Mucosa of rectum (tissue), 2 donors: Measurements from ENCODE around the gene PBOV1.

Experiments used
- H3K27ac ChIP-seq, 2 donors: one replicate each; pipeline ENCODE4 v1.7.0; 2013; ENCODE audit warnings: inconsistent platforms in 2 of 2, low read depth in 2 of 2, low read length in 2 of 2
- H3K27me3 ChIP-seq, 2 donors: one replicate each; pipeline ENCODE4 v1.7.0; 2013; ENCODE audit warnings: low read length in 2 of 2; ENCODE audit not compliant: control insufficient read depth in 2 of 2, insufficient read depth in 2 of 2
- H3K36me3 ChIP-seq, 2 donors: one replicate each; pipeline ENCODE4 v1.7.0; 2013; ENCODE audit warnings: low read length in 2 of 2; ENCODE audit not compliant: control insufficient read depth in 2 of 2, insufficient read depth in 2 of 2
- H3K4me1 ChIP-seq, 2 donors: one replicate each; pipeline ENCODE4 v1.7.0; 2013; ENCODE audit warnings: low read length in 2 of 2, mild to moderate bottlenecking in 1 of 2; ENCODE audit not compliant: control insufficient read depth in 2 of 2, insufficient read depth in 2 of 2
- H3K4me3 ChIP-seq, 2 donors: one replicate each; pipeline ENCODE4 v1.7.0; 2013; ENCODE audit warnings: low read length in 2 of 2
- H3K9ac ChIP-seq, 2 donors: one replicate each; pipeline ENCODE4 v1.7.0; 2013; ENCODE audit warnings: low read length in 2 of 2, low read depth in 1 of 2, mild to moderate bottlenecking in 1 of 2
- H3K9me3 ChIP-seq, 2 donors: one replicate each; pipeline ENCODE4 v1.7.0; 2013; ENCODE audit warnings: low read length in 2 of 2; ENCODE audit not compliant: control insufficient read depth in 2 of 2
- donor health status: healthy.
- donor health status: Normal muscosa, but diverticular disease.

PBOV1 gene

GRCh38 chr6:138211601-138212000 lies 6.7 kb downstream of the PBOV1 start:
- no peak overlapping the region for H3K9ac ChIP-seq
- H3K27ac ChIP-seq: peak overlapping the region; percentile 29 to 48
- no peaks in the 10 kb centered on the region for H3K9me3 ChIP-seq
- peaks cover 0 to 4% of the 10 kb centered on the region in 2 donors for H3K4me1 ChIP-seq
- no peaks in the 10 kb centered on the region for H3K36me3 ChIP-seq
- no peaks in the 10 kb centered on the region for H3K27me3 ChIP-seq
- H3K4me3 ChIP-seq: no peak overlapping the region

DNA sequence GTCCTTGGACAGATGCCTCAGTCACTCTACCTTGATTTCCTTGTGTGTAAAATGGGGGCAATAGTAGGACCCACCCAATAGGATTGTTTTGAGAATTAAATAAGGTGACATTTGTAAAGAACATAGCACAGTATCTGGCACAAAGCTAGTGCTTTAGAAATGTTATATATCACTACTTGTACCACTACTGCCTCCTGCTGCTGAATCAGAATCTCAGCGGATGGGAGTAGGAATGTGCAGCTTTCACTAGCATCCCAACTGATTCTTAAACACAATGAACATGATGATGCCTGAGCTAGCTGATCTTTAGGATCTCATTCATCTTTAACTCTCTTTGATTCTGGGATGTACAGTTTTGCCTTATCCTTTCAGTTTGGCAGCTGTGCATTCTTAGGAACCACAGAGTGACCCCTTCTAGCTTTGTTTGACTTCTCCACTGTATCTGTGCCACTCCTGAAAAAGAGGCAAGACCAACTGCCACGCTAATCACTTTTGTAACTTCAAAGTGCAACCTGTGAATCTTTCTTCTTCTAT lies 7.2 kb downstream of the PBOV1 start:
- Histone ChIP-seq H3K4me3 (no peak overlapping the region), H3K9ac (no peak overlapping the region), H3K9me3 (no peaks in the 10 kb centered on the region), H3K4me1 (peaks cover 0 to 4% of the 10 kb centered on the region in 2 donors), H3K36me3 (no peaks in the 10 kb centered on the region), H3K27ac (peak overlapping the region; percentile 29 to 32), H3K27me3 (no peaks in the 10 kb centered on the region)

DNA sequence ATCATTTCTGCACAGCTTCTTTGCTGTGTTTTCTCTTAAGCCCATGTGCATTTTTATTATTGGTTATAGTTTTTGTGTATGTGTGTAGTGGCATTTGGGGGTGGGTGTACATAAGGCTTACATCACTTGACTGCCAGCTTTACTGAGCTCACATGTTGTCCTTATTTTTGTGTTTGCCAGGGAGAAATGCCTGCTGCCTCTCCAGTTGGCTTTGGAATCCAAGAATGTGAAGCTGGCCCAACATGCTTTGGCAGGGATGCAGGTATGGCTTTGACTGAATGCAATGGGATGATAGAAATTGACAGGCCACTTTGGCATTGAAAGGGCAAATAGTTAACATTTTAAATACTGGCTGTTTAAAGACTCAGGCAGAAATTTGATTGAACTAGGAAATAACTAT lies 11.4 kb downstream of the PBOV1 start:
- peaks cover 0 to 2% of the 10 kb centered on the region in 2 donors for H3K4me1 ChIP-seq
- no peak overlapping the region for H3K9ac ChIP-seq
- H3K4me3 ChIP-seq: no peak overlapping the region
- no peak overlapping the region for H3K27ac ChIP-seq
- H3K27me3 ChIP-seq: no peaks in the 10 kb centered on the region
- H3K36me3 ChIP-seq: no peaks in the 10 kb centered on the region
- H3K9me3 ChIP-seq: no peaks in the 10 kb centered on the region

DNA sequence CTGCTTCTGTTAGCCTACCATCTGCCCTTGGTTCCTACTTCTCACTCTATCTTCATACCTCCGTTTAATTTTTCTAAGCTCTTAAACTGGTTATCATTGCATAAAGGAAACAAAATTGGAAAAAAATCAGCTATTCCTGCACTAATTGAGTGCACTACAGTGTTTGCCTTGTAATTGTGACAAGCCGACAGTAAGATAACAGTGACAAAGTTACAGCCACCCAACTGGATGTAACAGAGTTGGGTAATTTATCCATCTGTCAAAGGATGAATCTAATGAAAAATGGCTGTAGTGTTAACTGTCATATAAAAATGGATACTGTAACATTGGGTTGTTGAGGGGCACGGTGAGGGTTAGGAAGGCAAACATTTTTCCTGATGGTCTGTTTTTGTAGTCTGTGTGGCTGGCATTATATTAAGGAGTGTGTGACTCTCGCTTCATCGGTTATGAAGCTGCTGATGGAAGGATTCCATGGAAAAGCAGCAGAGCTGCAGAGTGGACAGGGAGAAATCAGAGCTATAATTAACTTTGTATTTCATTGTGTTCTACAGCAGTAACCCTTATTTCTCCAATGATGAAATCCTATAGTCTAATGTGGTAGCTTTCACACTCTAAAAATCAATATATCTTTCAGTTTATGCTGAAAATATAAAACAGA lies 12.7 kb downstream of the PBOV1 start:
- Histone ChIP-seq H3K27me3 (no peaks in the 10 kb centered on the region), H3K4me1 (no peaks in the 10 kb centered on the region), H3K36me3 (no peaks in the 10 kb centered on the region), H3K9ac (no peak overlapping the region), H3K27ac (no peak overlapping the region), H3K9me3 (no peaks in the 10 kb centered on the region), H3K4me3 (no peak overlapping the region)

DNA sequence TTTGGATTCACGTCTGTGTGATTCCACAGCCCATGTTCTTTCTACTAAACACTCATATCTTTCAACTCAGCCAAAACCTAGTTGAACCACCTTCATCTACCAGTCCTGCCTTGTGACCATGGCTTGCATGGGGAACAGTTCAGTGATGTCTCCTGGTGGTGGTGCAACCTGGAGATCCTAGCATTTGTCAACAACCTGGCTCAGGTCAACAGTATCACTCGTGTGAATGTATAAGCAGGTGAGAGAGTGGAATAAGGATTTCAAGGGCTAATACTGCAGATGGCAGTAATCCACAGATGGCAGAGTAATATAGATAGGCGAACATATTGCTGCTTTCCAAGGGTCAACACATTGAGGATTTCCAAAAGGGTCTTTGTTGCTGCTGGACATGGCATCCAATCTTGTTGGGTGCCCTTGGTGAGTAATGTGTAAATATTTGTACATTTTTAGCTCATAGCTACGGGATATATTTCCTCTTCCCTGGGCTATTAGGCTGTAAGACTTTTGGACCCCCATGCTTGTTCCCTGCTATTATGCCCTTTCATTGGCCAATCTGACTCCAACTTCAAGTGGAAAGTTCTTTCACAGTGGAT lies 13.4 kb downstream of the PBOV1 start:
- no peaks in the 10 kb centered on the region for H3K36me3 ChIP-seq
- H3K4me1 ChIP-seq: no peaks in the 10 kb centered on the region
- H3K9ac ChIP-seq: no peak overlapping the region
- H3K27me3 ChIP-seq: no peaks in the 10 kb centered on the region
- H3K4me3 ChIP-seq: no peak overlapping the region
- H3K27ac ChIP-seq: no peak overlapping the region
- no peaks in the 10 kb centered on the region for H3K9me3 ChIP-seq

GRCh38 chr6:138204303-138204702 lies 14.0 kb downstream of the PBOV1 start:
- no peaks in the 10 kb centered on the region for H3K36me3 ChIP-seq
- H3K9me3 ChIP-seq: no peaks in the 10 kb centered on the region
- no peaks in the 10 kb centered on the region for H3K27me3 ChIP-seq
- no peaks in the 10 kb centered on the region for H3K4me1 ChIP-seq
- H3K9ac ChIP-seq: no peak overlapping the region
- H3K27ac ChIP-seq: no peak overlapping the region
- H3K4me3 ChIP-seq: no peak overlapping the region

GRCh38 chr6:138203315-138203714 lies 15.0 kb downstream of the PBOV1 start:
- no peak overlapping the region for H3K9ac ChIP-seq
- H3K27me3 ChIP-seq: no peaks in the 10 kb centered on the region

GRCh38 chr6:138201836-138202235 lies 16.5 kb downstream of the PBOV1 start:
- Histone ChIP-seq H3K36me3 (no peaks in the 10 kb centered on the region), H3K27me3 (no peaks in the 10 kb centered on the region), H3K9me3 (no peaks in the 10 kb centered on the region), H3K27ac (no peak overlapping the region), H3K9ac (no peak overlapping the region), H3K4me1 (no peaks in the 10 kb centered on the region), H3K4me3 (no peak overlapping the region)

More at GRCh38 chr6:138203315-138203714, 15.0 kb downstream of the PBOV1 start:
- Histone ChIP-seq H3K4me3 (no peak overlapping the region), H3K36me3 (no peaks in the 10 kb centered on the region), H3K9me3 (no peaks in the 10 kb centered on the region), H3K27ac (no peak overlapping the region), H3K4me1 (no peaks in the 10 kb centered on the region)

- H3K27ac ChIP-seq: no peak overlapping the region
- no peak overlapping the region for H3K9ac ChIP-seq
- H3K36me3 ChIP-seq: no peaks in the 10 kb centered on the region
- H3K27me3 ChIP-seq: no peaks in the 10 kb centered on the region
- no peaks in the 10 kb centered on the region for H3K9me3 ChIP-seq
- H3K4me3 ChIP-seq: no peak overlapping the region
- H3K4me1 ChIP-seq: peaks cover 0 to 7% of the 10 kb centered on the region in 2 donors
Observed at GRCh38 chr6:138198430-138199091, 19.7 kb downstream of the PBOV1 start.

DNA sequence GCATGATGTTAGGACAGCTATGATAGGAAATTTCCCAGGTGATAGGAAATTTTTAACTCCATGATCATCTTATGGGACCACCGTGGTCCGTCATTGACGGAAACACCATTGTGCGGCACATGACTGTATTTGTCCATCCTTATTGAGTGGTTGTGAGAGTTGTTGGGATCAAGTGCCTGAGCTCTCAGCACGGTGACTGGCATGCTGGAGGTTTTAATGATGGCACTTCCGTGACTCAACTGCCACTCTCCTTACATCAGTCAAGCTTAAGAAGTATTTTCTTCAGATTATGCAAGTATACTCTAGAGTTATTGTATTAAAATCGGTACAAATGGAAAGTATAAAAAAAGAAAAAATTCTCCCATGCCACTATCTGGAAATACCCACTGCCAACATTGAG lies 20.7 kb downstream of the PBOV1 start:
- Histone ChIP-seq H3K27ac (no peak overlapping the region), H3K27me3 (no peaks in the 10 kb centered on the region), H3K4me3 (no peak overlapping the region)

More for the DNA sequence above, 20.7 kb downstream of the PBOV1 start:
- H3K9me3 ChIP-seq: no peaks in the 10 kb centered on the region
- H3K4me1 ChIP-seq: peaks cover 0 to 7% of the 10 kb centered on the region in 2 donors
- no peaks in the 10 kb centered on the region for H3K36me3 ChIP-seq
- H3K9ac ChIP-seq: no peak overlapping the region
